Motor neuron (in vitro differentiated cells): ENCODE results near the gene TTC7B. TPM values are rescaled to one million over a fixed set of nuclear protein-coding genes. Genes with fewer than 3 reads are reported as not detected.
A peak's percentile ranks its signal among the peaks of the same experiment; 100 is the strongest.

ENCODE experiments used
- ATAC-seq, 8 experiments: fragments of 200-7000 bp; cut with Tn5 transposase; replicated peaks in 6 of 8; 2 replicates each; pipeline ENCODE4 v1.8.0; 2021; ENCODE audit warnings: mild to moderate bottlenecking in 8 of 8, moderate library complexity in 8 of 8
- H3K27ac ChIP-seq, 2 donors: fragments of 250-450 bp; sonication (Bioruptor Pico); 2 replicates each; pipeline ENCODE4 v1.9.0; 2021; ENCODE audit warnings: antibody characterized with exemption in 2 of 2, mild to moderate bottlenecking in 2 of 2, moderate library complexity in 1 of 2
- H3K4me1 ChIP-seq, 2 donors: fragments of 250-450 bp; sonication (Bioruptor Pico); replicated peaks in 1 of 2; 2 replicates each; pipeline ENCODE4 v1.6.1; 2021; ENCODE audit warnings: antibody characterized with exemption in 2 of 2, mild to moderate bottlenecking in 2 of 2, moderate library complexity in 1 of 2
- H3K4me3 ChIP-seq, 5 donors: fragments of 250-450 bp; sonication (Bioruptor Pico); 2 replicates each; pipeline ENCODE4 v1.9.0; 2021; ENCODE audit warnings: antibody characterized with exemption in 5 of 5, mild to moderate bottlenecking in 5 of 5, moderate library complexity in 4 of 5
- WGBS, 10 experiments: fragments of 450-650 bp; shearing (Covaris generic); methylation state at CpG; one replicate each; pipeline ENCODE4 v1.0.0; 2022; 5-methylcytosine and 5-hydroxymethylcytosine counted together
- in situ Hi-C, 9 experiments: fragments of 400-800 bp; cut with MboI; loops; one replicate each; pipeline ENCODE4 v1.15.0; 2021; ENCODE audit warnings: low sequenced_read_pairs in 9 of 9, low pct_unique_long_range_greater_than_20kb in 2 of 9; ENCODE audit not compliant: unreplicated experiment in 9 of 9
- total RNA-seq, 8 experiments: library from RNA; unstranded; fragments of 300-600 nt; gene quantifications; 2 replicates each; pipeline versions ENCODE4 v1.2.3 to v1.2.4, GENCODE V29; 2022

TTC7B gene
- total RNA-seq, 8 experiments from 2014 or later: 0.81 to 38.2 (median 22.8) TPM

- ATAC-seq: peak in 1 of 8 experiments; percentile 2
- in situ Hi-C loops: no loop called here
- Histone ChIP-seq H3K4me3 (no peak overlapping the region), H3K4me1 (peaks cover 42 to 53% of the 10 kb centered on the region in 2 donors), H3K27ac (no peak overlapping the region)
- WGBS, 10 experiments: 70 to 100% (median 87%) methylated on average over 1 to 4 of the region's 11 CpGs; no CpG with 5 or more reads in 5 of the 10 experiments
These were observed 264.3 kb downstream of the TTC7B start for GRCh38 chr14:90551733-90552464.

- in situ Hi-C loops: no loop called here
- 14 to 90% (median 74%) methylated on average over 1 to 5 of the region's 6 CpGs; no CpG with 5 or more reads in 4 of the 10 experiments for WGBS, 10 experiments
- no peak overlapping the region for H3K27ac ChIP-seq
- H3K4me3 ChIP-seq: no peak overlapping the region
- ATAC-seq: peak in 1 of 8 experiments; percentile 26
- H3K4me1 ChIP-seq: peaks cover 42 to 53% of the 10 kb centered on the region in 2 donors
These were observed 265.0 kb downstream of the TTC7B start for GRCh38 chr14:90551070-90551704.

GRCh38 chr14:90549794-90550641 lies 266.2 kb downstream of the TTC7B start:
- peak in 3 of 8 experiments; percentile 80 to 88 (median 88) for ATAC-seq
- WGBS, 10 experiments: 27 to 100% (median 93%) methylated on average over 1 to 8 of the region's 10 CpGs; no CpG with 5 or more reads in 1 of the 10 experiments
- peaks cover 37 to 50% of the 10 kb centered on the region in 2 donors for H3K4me1 ChIP-seq
- no peak overlapping the region for H3K27ac ChIP-seq
- no peak overlapping the region for H3K4me3 ChIP-seq
- in situ Hi-C loops: no loop called here

- no peak overlapping the region for H3K27ac ChIP-seq
- H3K4me1 ChIP-seq: peaks cover 25 to 38% of the 10 kb centered on the region in 2 donors
- no peak overlapping the region for H3K4me3 ChIP-seq
- ATAC-seq: no peak
- 67 to 100% methylated on average over 1 of the region's 3 CpGs; no CpG with 5 or more reads in 8 of the 10 experiments for WGBS, 10 experiments
- in situ Hi-C loops: no loop called here
These were observed 267.8 kb downstream of the TTC7B start for GRCh38 chr14:90548455-90548854.

GRCh38 chr14:90547968-90548367 lies 268.3 kb downstream of the TTC7B start:
- ATAC-seq: no peak
- Histone ChIP-seq H3K4me1 (peaks cover 23 to 36% of the 10 kb centered on the region in 2 donors), H3K4me3 (no peak overlapping the region), H3K27ac (no peak overlapping the region)
- WGBS, 10 experiments: 65 to 100% (median 80%) methylated on average over 1 to 2 of the region's 3 CpGs; no CpG with 5 or more reads in 6 of the 10 experiments
- in situ Hi-C loops: no loop called here

- ATAC-seq: no peak
- Histone ChIP-seq H3K4me3 (no peak overlapping the region), H3K4me1 (peaks cover 21 to 30% of the 10 kb centered on the region in 2 donors), H3K27ac (no peak overlapping the region)
- WGBS, 10 experiments: 86 to 100% (median 93%) methylated on average over 1 to 8 of the region's 10 CpGs; no CpG with 5 or more reads in 2 of the 10 experiments
- in situ Hi-C loops: no loop called here
These were observed 269.0 kb downstream of the TTC7B start for GRCh38 chr14:90547250-90547649.

- in situ Hi-C loops: no loop called here
- WGBS, 10 experiments: 0 to 100% (median 74%) methylated on average over 1 to 7 of the region's 9 CpGs; no CpG with 5 or more reads in 2 of the 10 experiments
- ATAC-seq: peak in 6 of 8 experiments; percentile 1 to 87 (median 64)
- Histone ChIP-seq H3K27ac (peak overlapping the region; percentile 17 to 46), H3K4me1 (peaks cover 21 to 29% of the 10 kb centered on the region in 2 donors), H3K4me3 (no peak overlapping the region)
These were observed 269.5 kb downstream of the TTC7B start for GRCh38 chr14:90546767-90547166.

GRCh38 chr14:90545966-90546751 lies 270.1 kb downstream of the TTC7B start:
- Histone ChIP-seq H3K27ac (peak overlapping the region; percentile 6 to 17), H3K4me1 (peaks cover 21 to 25% of the 10 kb centered on the region in 2 donors), H3K4me3 (no peak overlapping the region)
- WGBS, 10 experiments: 11 to 83% (median 76%) methylated on average over 1 to 4 of the region's 10 CpGs; no CpG with 5 or more reads in 3 of the 10 experiments
- peak; percentile 10 to 85 (median 78) for ATAC-seq
- in situ Hi-C loops: no loop called here

GRCh38 chr14:90545382-90545781 lies 270.8 kb downstream of the TTC7B start:
- no peak for ATAC-seq

GRCh38 chr14:90544971-90545370 lies 271.3 kb downstream of the TTC7B start:
- in situ Hi-C loops: no loop called here

More at GRCh38 chr14:90545382-90545781, 270.8 kb downstream of the TTC7B start:
- Histone ChIP-seq H3K4me1 (peaks cover 21 to 25% of the 10 kb centered on the region in 2 donors), H3K4me3 (no peak overlapping the region), H3K27ac (no peak overlapping the region)
- WGBS, 10 experiments: 60 to 100% methylated on average over 1 to 3 of the region's 3 CpGs; no CpG with 5 or more reads in 8 of the 10 experiments
- in situ Hi-C loops: no loop called here

GRCh38 chr14:90544566-90544965 lies 271.7 kb downstream of the TTC7B start:
- no peak overlapping the region for H3K27ac ChIP-seq

More at GRCh38 chr14:90544971-90545370, 271.3 kb downstream of the TTC7B start:
- Histone ChIP-seq H3K4me1 (peaks cover 21 to 25% of the 10 kb centered on the region in 2 donors), H3K4me3 (no peak overlapping the region), H3K27ac (no peak overlapping the region)
- 64 to 93% (median 79%) methylated on average over 2 to 5 of the region's 8 CpGs; no CpG with 5 or more reads in 7 of the 10 experiments for WGBS, 10 experiments
- ATAC-seq: peak in 1 of 8 experiments; percentile 38

GRCh38 chr14:90543876-90544275 lies 272.4 kb downstream of the TTC7B start:
- no peak for ATAC-seq
- H3K4me3 ChIP-seq: no peak overlapping the region
- no peak overlapping the region for H3K27ac ChIP-seq
- 67 to 100% (median 100%) methylated on average over 1 to 3 of the region's 6 CpGs; no CpG with 5 or more reads in 5 of the 10 experiments for whole genome bisulfite sequencing, 10 experiments
- in situ Hi-C loops: no loop called here
- H3K4me1 ChIP-seq: peaks cover 21 to 25% of the 10 kb centered on the region in 2 donors

More at GRCh38 chr14:90544566-90544965, 271.7 kb downstream of the TTC7B start:
- no peak for ATAC-seq
- Histone ChIP-seq H3K4me3 (no peak overlapping the region), H3K4me1 (peaks cover 21 to 25% of the 10 kb centered on the region in 2 donors)
- WGBS, 10 experiments: 90 to 100% (median 93%) methylated on average over 1 to 6 of the region's 9 CpGs; no CpG with 5 or more reads in 3 of the 10 experiments
- in situ Hi-C loops: no loop called here
